HCT116 (cell line): ENCODE data around the gene IFI16. TPM values are rescaled to one million over a fixed set of nuclear protein-coding genes. Genes with fewer than 3 reads are reported as not detected.

Experiments used
- ATAC-seq: fragments of 200-7000 bp; cut with Tn5 transposase; 2 replicates; pipeline ENCODE4 v1.9.1; 2020; ENCODE audit warnings: mild to moderate bottlenecking, moderate library complexity
- BruUV-seq: library from RNA; stranded (reverse); fragments of 400-500 nt; replicated peaks from 2 replicates; lab custom pipeline; 2021; lab: Mats Ljungman, UMichigan
- CTCF ChIA-PET: fragments of 300-600 bp; sonication (Branson Sonifier 250); formaldehyde crosslinking; loops from one replicate; lab custom pipeline; 2021; ENCODE audit warnings: antibody characterized with exemption; lab: Charles Lee
- POLR2A ChIA-PET: fragments of 300-600, 350-600 bp; sonication (Branson Sonifier 250); formaldehyde crosslinking; loops from one replicate; lab custom pipeline; 2021; ENCODE audit warnings: antibody characterized with exemption; lab: Charles Lee
- RAD21 ChIA-PET, 2 experiments: fragments of 300-600 bp; sonication (Branson Sonifier 250); formaldehyde crosslinking; loops; one replicate each; lab custom pipeline; 2023; ENCODE audit warnings: low total read pairs in 2 of 2; ENCODE audit not compliant: uncharacterized antibody in 2 of 2, unreplicated experiment in 2 of 2, low non-redundant PET in 1 of 2; lab: Charles Lee
- DNase-seq: peaks from one replicate; pipeline ENCODE4 v3.0.0-alpha.2; 2010; ENCODE audit warnings: low read depth, low spot score
- H2AFZ ChIP-seq: fragments of 200-600 bp; shearing (Covaris generic), sonication (generic); 2 replicates; pipeline ENCODE4 v1.6.1; 2017; ENCODE audit warnings: low read depth, mixed run types, mixed read lengths, antibody characterized with exemption, low read length; ENCODE audit not compliant: poor library complexity, severe bottlenecking
- H3K27ac ChIP-seq: 2 replicates; pipeline ENCODE4 v1.5.1; 2012; ENCODE audit warnings: low read depth, low read length
- H3K27me3 ChIP-seq: fragments of 200-600 bp; sonication (generic); 2 replicates; pipeline ENCODE4 v1.6.1; 2016; ENCODE audit warnings: mixed run types, low read length, mixed read lengths; ENCODE audit not compliant: insufficient read depth
- H3K36me3 ChIP-seq, 2 experiments: fragments of 200-500 bp in 1 of 2; fragments of 200-600 bp in 1 of 2; sonication (Bioruptor generic) in 1 of 2; sonication (generic) in 1 of 2; 2 replicates each; pipeline versions ENCODE4 v1.5.1 to v1.6.1; 2014 to 2016; ENCODE audit warnings: low read length in 2 of 2, inconsistent platforms in 1 of 2, mixed read lengths in 1 of 2, mixed run types in 1 of 2; ENCODE audit not compliant: insufficient read depth in 2 of 2, control insufficient read depth in 1 of 2
- H3K4me1 ChIP-seq, 2 experiments: fragments of 200-600 bp in 1 of 2; sonication (generic) in 1 of 2; 2 replicates each; pipeline versions ENCODE4 v1.5.1 to v1.6.1; 2012 to 2017; ENCODE audit warnings: low read length in 2 of 2, inconsistent platforms in 1 of 2, mild to moderate bottlenecking in 1 of 2, mixed read lengths in 1 of 2, mixed run types in 1 of 2, moderate library complexity in 1 of 2; ENCODE audit not compliant: insufficient read depth in 2 of 2, control insufficient read depth in 1 of 2
- H3K4me2 ChIP-seq: fragments of 200-600 bp; sonication (generic); 2 replicates; pipeline ENCODE4 v1.6.1; 2017; ENCODE audit warnings: mixed run types, low read length, mixed read lengths
- H3K4me3 ChIP-seq, 2 experiments: fragments of 200-600 bp in 1 of 2; sonication (generic) in 1 of 2; replicated peaks in 1 of 2; 2 replicates each; pipeline ENCODE4 v1.5.1; 2011 to 2016; ENCODE audit warnings: low read length in 2 of 2, control low read depth in 1 of 2, low read depth in 1 of 2, mild to moderate bottlenecking in 1 of 2, mixed read lengths in 1 of 2, mixed run types in 1 of 2
- H3K79me2 ChIP-seq: fragments of 200-600 bp; sonication (generic); 2 replicates; pipeline ENCODE4 v1.6.1; 2017; ENCODE audit warnings: mild to moderate bottlenecking, mixed run types, low read length, moderate library complexity, mixed read lengths; ENCODE audit not compliant: insufficient read depth
- H3K9ac ChIP-seq: fragments of 200-600 bp; sonication (generic); 2 replicates; pipeline ENCODE4 v1.6.1; 2016; ENCODE audit warnings: low read length, mixed read lengths
- H3K9me2 ChIP-seq: fragments of 200-600 bp; sonication (generic), shearing (Covaris generic); 2 replicates; pipeline ENCODE4 v1.6.1; 2017; ENCODE audit warnings: mixed run types, mild to moderate bottlenecking, moderate library complexity; ENCODE audit not compliant: insufficient read depth
- H3K9me3 ChIP-seq, 2 experiments: fragments of 200-500 bp in 1 of 2; fragments of 200-600 bp in 1 of 2; sonication (Bioruptor generic) in 1 of 2; sonication (generic) in 1 of 2; 2 replicates each; pipeline ENCODE4 v1.6.1; 2014 to 2017; ENCODE audit warnings: low read length in 2 of 2, mixed read lengths in 2 of 2, inconsistent platforms in 1 of 2, low read depth in 1 of 2, mild to moderate bottlenecking in 1 of 2, mixed run types in 1 of 2, moderate library complexity in 1 of 2; ENCODE audit not compliant: control insufficient read depth in 1 of 2, insufficient read depth in 1 of 2
- H4K20me1 ChIP-seq: fragments of 200-600 bp; sonication (generic), shearing (Covaris generic); 2 replicates; pipeline ENCODE4 v1.6.1; 2017; ENCODE audit warnings: mixed run types, mild to moderate bottlenecking, moderate library complexity; ENCODE audit not compliant: insufficient read depth
- CBX3 ChIP-seq: IDR thresholded peaks from 2 replicates; pipeline ENCODE4 v1.6.1; 2012; ENCODE audit warnings: low read depth
- CEBPB ChIP-seq: IDR thresholded peaks from 2 replicates; pipeline ENCODE4 v1.6.1; 2012; ENCODE audit warnings: low read depth
- EGR1 ChIP-seq: IDR thresholded peaks from 2 replicates; pipeline ENCODE4 v1.6.1; 2012; ENCODE audit warnings: low read depth
- ELF1 ChIP-seq: IDR thresholded peaks from 2 replicates; pipeline ENCODE4 v1.6.1; 2012; ENCODE audit warnings: low read depth, borderline replicate concordance
- EZH2 ChIP-seq: fragments of 200-600 bp; sonication (generic); IDR thresholded peaks from 2 replicates; pipeline ENCODE4 v1.6.1; 2017; ENCODE audit warnings: antibody characterized with exemption, mixed run types
- EZH2phosphoT487 ChIP-seq: fragments of 200-600 bp; IDR thresholded peaks from 2 replicates; pipeline ENCODE4 v1.6.1; 2018; ENCODE audit warnings: antibody characterized with exemption, borderline replicate concordance
- FOSL1 ChIP-seq: IDR thresholded peaks from 2 replicates; pipeline ENCODE4 v1.6.1; 2012; ENCODE audit warnings: low read depth
- JUND ChIP-seq: IDR thresholded peaks from 2 replicates; pipeline ENCODE4 v1.6.1; 2012
- POLR2A ChIP-seq: IDR thresholded peaks from 2 replicates; pipeline ENCODE4 v1.7.0; 2011; ENCODE audit warnings: borderline replicate concordance; ENCODE audit not compliant: insufficient read depth, insufficient read length; ENCODE audit errors: extremely low read depth
- POLR2AphosphoS5 ChIP-seq: IDR thresholded peaks from 2 replicates; pipeline ENCODE4 v1.6.1; 2011; ENCODE audit warnings: mild to moderate bottlenecking, low read depth, low read length, moderate library complexity
- RAD21 ChIP-seq: IDR thresholded peaks from 2 replicates; pipeline ENCODE4 v1.6.1; 2012; ENCODE audit warnings: low read depth, mild to moderate bottlenecking
- SIN3A ChIP-seq: IDR thresholded peaks from 2 replicates; pipeline ENCODE4 v1.6.1; 2012; ENCODE audit warnings: low read depth
- SP1 ChIP-seq: IDR thresholded peaks from 2 replicates; pipeline ENCODE4 v1.6.1; 2012; ENCODE audit warnings: low read depth
- SRF ChIP-seq: IDR thresholded peaks from 2 replicates; pipeline ENCODE4 v1.6.1; 2012; ENCODE audit warnings: low read depth
- TCF7L2 ChIP-seq: IDR thresholded peaks from 2 replicates; pipeline ENCODE4 v1.7.0; 2011; ENCODE audit warnings: borderline replicate concordance, inconsistent platforms; ENCODE audit not compliant: insufficient read depth, insufficient read length; ENCODE audit errors: extremely low read depth
- YY1 ChIP-seq: IDR thresholded peaks from 2 replicates; pipeline ENCODE4 v1.6.1; 2011; ENCODE audit warnings: low read length, low read depth, moderate library complexity, mild to moderate bottlenecking; ENCODE audit not compliant: insufficient replicate concordance; ENCODE audit errors: extremely low read depth
- ZBTB33 ChIP-seq: IDR thresholded peaks from 2 replicates; pipeline ENCODE4 v1.6.1; 2011; ENCODE audit warnings: mild to moderate bottlenecking, low read length, moderate library complexity; ENCODE audit not compliant: insufficient replicate concordance; ENCODE audit errors: extremely low read depth
- ZNF274 ChIP-seq: fragments of 200-500 bp; sonication (Bioruptor generic); IDR thresholded peaks from 2 replicates; pipeline ENCODE4 v1.6.1; 2014; ENCODE audit warnings: mild to moderate bottlenecking, low read depth, low read length, inconsistent platforms
- intact Hi-C: fragments of 100-400 bp; cut with micrococcal nuclease; formaldehyde crosslinking; loops from 2 replicates; pipeline ENCODE4 v1.10.0; 2022
- total RNA-seq: library from RNA; stranded (reverse); gene quantifications from one replicate; pipeline ENCODE4 v1.2.1, GENCODE V29; 2021; ENCODE audit not compliant: unreplicated experiment
- TF ChIP-seq, protein P1 (sequence below): IDR thresholded peaks from 2 replicates; pipeline ENCODE4 v1.6.1; 2012; ENCODE audit warnings: low read depth
- TF ChIP-seq, protein P2 (sequence below): IDR thresholded peaks from 2 replicates; pipeline ENCODE4 v1.6.1; 2012

The IFI16 gene
- total RNA-seq, 1 experiment from 2014 or later, result 1.6 TPM

GRCh38 chr1:159076438-159077119 is 66.9 kb downstream of the IFI16 start, which contains the start of gene AIM2:
Gene AIM2 (minus strand): TSS chr1:159076766. CDS start chr1:159073499, 3,267 bp downstream.
- Histone ChIP-seq H3K9me2 (no peaks in the 10 kb centered on the region), H4K20me1 (no peaks in the 10 kb centered on the region), H3K36me3 (no peaks in the 10 kb centered on the region), H3K27ac (no peak within 1 kb of the TSS), H3K4me2 (no peak within 1 kb of the TSS), H3K79me2 (no peaks in the 10 kb centered on the region), H2AFZ (no peak within 1 kb of the TSS), H3K27me3 (peaks cover 7% of the 10 kb centered on the region), H3K4me1 (no peaks in the 10 kb centered on the region), H3K4me3 (no peak within 1 kb of the TSS), H3K9me3 (no peaks in the 10 kb centered on the region), H3K9ac (no peak within 1 kb of the TSS)
- ChIA-PET RAD21 (no interaction called here), CTCF (no interaction called here), POLR2A (no interaction called here)
- no TSS peak for BruUV-seq
- no peak for ATAC-seq
- TF ChIP-seq YY1 (no peak), EGR1 (no peak), ELF1 (no peak), POLR2AphosphoS5 (no peak), ZNF274 (no peak), EZH2phosphoT487 (no peak), ZBTB33 (no peak), RAD21 (no peak), CBX3 (no peak), CEBPB (no peak), FOSL1 (no peak), SIN3A (no peak), SRF (no peak), POLR2A (no peak), EZH2 (no peak), JUND (no peak), TCF7L2 (no peak), SP1 (no peak)
- TF ChIP-seq, protein P1, sequence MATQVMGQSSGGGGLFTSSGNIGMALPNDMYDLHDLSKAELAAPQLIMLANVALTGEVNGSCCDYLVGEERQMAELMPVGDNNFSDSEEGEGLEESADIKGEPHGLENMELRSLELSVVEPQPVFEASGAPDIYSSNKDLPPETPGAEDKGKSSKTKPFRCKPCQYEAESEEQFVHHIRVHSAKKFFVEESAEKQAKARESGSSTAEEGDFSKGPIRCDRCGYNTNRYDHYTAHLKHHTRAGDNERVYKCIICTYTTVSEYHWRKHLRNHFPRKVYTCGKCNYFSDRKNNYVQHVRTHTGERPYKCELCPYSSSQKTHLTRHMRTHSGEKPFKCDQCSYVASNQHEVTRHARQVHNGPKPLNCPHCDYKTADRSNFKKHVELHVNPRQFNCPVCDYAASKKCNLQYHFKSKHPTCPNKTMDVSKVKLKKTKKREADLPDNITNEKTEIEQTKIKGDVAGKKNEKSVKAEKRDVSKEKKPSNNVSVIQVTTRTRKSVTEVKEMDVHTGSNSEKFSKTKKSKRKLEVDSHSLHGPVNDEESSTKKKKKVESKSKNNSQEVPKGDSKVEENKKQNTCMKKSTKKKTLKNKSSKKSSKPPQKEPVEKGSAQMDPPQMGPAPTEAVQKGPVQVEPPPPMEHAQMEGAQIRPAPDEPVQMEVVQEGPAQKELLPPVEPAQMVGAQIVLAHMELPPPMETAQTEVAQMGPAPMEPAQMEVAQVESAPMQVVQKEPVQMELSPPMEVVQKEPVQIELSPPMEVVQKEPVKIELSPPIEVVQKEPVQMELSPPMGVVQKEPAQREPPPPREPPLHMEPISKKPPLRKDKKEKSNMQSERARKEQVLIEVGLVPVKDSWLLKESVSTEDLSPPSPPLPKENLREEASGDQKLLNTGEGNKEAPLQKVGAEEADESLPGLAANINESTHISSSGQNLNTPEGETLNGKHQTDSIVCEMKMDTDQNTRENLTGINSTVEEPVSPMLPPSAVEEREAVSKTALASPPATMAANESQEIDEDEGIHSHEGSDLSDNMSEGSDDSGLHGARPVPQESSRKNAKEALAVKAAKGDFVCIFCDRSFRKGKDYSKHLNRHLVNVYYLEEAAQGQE, result no peak
- TF ChIP-seq, protein P2, sequence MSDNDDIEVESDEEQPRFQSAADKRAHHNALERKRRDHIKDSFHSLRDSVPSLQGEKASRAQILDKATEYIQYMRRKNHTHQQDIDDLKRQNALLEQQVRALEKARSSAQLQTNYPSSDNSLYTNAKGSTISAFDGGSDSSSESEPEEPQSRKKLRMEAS, result no peak
- intact Hi-C loops, result loop anchor here (10.0 kb wide), 2 partner anchors 572 to 1112 kb away; no protein-coding TSS in a partner anchor
- no peak for DNase-seq
